NCI-H774 (cell line): ENCODE measurements around the gene SZT2.

Experiments used
- DNase-seq: peaks from one replicate; lab custom pipeline; 2025; lab: John Stamatoyannopoulos, UW

Gene SZT2

DNA sequence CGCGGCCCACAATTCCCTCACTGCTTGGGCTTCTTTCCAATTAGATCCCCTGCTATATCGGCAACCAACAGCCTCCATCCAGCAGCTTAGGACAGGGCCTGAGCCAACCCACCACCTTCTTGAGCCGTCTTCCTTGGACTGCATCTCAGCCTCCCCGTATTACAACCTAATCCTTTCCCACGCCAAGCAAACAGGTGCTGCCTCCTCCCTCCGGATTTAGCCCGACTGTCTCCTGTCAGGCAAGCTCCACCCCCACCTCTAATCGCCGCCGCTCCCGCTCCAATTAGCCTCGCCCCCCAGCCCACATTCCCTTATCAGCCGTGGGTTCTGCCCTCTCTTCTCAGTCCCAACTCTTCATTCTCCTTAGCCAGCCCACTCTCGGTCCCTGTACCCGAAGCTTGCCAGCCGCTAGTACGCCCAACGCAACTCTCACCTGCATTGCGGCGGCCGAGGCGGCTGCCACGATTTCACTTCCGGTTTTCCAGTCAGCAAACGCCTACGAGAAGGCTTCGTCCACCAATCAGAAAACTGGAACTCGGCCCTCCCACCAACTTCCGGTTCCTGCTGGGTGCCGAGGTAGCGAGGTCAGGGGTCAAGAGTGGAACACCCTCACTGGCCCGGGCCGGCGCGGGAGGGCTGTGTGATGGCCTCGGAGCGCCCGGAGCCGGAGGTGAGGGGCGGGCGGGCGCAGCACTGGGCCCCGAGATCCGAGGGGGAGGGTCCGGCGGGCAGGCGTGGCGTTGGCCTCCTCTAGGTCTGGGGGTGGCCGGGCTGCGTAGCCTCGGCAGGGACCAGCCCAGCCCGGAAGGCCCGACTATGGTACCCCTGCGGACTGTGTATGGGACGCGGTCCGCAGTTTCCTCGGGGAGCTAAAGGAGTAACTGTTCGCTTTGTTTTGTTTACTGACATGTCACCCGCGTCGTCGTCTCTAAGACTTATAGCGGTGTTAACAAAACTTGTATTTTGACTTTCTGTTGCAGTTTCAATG lies at the start of gene SZT2, which contains the start of gene MED8:
TSS of gene SZT2 (plus strand) at position 574 of the 988 bp plus-strand sequence. CDS start at position 644, 70 bp downstream.
TSS of gene MED8 (minus strand) at position 475 of the 988 bp plus-strand sequence. CDS start at position 439, 36 bp downstream.
- peak; percentile 99 for DNase-seq

DNA sequence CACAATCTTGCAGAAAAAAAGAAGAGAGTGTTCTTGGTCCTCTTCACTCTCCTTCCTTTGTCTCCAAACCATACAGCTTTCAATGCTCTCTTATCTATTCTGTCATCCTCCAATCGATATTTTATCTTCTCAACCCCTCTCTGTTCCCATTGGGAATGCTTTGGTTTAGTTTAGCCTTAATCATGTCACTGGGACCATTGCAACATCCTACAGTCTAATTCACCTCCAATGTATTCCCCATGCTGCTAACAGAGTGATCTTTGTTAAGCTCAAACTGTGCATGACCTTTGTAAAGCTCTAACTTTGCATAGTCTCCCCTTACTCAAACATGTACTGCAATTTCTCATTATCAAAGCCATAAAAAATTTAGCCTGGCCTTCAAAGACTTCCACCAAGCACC lies 49.1 kb upstream of the SZT2 start:
- DNase-seq, result no peak

DNA sequence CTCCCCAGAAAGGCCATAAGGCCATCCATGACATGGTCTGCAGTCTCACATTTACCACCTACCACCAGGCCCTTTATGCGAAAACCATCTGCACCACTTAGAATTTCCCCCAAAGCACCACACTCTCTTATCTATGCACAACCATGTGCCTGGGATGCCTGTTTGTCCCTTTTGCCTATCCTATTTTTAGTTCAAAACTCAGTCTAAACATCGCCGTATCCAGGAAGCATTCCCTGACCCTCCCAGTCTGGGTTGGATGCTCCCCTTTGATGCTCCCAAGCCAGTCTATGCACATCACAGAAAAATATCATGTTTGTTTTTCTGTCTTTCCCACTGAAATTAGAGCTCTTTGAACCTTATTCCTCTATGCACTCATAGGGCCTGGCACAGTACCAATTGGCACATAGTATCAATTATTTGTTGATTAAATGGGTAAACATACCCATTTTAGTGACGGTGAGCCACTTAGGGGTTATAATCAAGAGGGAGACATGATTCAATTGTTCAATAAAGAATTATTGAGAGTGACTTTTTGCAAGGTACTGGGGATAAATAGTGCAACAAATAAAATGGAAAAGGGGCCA lies 45.3 kb upstream of the SZT2 start:
- no peak for DNase-seq

DNA sequence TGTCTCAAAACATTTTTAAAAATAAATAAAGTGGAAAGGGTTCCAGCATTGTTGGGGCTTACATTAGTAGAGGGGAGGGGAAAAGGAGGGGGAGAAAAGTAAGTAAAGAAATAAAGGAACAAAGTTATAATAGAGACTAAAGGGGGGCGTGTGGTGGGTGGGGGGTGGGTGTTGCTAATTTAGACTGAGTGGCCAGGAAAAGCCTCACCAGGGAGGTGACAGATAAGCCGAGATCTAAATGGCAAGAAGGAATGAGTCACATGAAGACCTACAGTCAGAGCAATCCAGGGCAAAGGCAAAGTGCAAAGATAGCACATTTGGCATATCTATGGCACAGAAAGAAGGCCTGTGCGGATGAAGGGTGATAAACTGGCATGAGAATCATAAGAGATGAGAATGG lies 44.6 kb upstream of the SZT2 start:
- no peak for DNase-seq

DNA sequence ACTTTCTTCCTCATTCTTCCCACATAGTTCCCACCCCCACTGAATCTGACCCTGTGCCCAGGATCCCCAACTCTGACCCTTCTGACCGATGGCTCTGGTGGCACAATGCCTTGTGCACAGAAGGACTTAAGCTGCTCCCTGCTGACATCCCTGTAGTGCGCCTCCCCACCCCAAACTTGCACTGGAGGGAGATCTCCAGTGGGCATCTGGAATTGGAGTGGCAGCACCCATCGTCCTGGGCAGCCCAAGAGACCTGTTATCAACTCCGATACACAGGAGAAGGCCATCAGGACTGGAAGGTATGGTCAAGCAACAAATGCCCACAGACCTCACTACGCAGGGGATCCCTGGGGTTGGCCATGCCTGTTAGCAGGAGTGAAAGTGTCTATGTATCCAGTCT lies 43.1 kb upstream of the SZT2 start:
- no peak for DNase-seq

DNA sequence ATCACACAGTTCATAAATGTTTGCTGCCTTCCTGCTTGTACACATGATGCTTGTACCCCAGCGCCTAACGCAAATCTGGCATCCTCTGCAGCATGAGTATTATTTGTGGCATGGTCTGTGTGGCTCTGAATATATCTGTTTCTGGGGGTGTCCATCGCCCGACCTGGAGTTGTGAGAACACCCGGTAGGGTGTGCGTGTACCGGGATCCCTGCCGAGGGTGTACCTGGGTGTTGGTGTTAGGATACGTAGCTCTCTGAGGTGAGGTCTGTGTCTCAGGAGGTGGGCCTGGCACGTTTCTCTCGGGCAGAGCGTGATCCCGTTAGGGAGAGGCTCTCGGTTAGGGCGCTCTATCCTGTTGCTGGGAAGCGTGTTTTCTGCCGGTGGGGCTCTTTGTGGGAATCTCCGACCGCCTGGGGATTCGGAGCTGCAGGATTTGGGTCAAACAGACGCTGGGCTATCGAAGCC lies 41.3 kb upstream of the SZT2 start:
- DNase-seq, result peak; percentile 89

DNA sequence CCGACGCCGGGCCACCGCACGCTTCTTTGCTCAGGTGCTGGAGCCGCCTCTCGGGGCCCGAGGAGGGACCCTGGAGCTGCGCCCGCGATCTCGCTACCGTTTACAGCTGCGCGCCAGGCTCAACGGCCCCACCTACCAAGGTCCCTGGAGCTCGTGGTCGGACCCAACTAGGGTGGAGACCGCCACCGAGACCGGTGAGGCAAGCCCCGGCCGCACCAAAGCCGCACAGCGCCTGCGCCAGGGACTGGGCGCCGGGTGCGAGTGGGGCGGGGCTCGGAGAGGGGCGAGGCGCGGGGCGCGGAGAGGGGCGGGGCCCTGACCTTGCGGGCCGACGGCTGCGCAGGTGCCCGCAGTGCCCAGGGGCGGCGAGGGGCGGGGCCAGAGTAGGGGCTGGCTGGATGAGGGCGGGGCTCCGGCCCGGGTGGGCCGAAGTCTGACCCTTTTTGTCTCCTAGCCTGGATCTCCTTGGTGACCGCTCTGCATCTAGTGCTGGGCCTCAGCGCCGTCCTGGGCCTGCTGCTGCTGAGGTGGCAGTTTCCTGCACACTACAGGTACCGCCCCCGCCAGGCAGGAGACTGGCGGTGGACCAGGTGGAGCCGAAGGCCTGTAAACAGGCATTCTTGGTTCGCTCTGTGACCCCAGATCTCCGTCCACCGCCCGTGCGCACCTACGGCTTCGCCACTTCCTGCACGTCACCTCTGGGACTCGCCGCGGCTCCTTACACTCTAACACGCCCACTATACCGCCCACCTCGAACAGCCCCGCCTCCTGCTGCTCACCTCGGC lies 40.7 kb upstream of the SZT2 start:
- peak; percentile 98 for DNase-seq

DNA sequence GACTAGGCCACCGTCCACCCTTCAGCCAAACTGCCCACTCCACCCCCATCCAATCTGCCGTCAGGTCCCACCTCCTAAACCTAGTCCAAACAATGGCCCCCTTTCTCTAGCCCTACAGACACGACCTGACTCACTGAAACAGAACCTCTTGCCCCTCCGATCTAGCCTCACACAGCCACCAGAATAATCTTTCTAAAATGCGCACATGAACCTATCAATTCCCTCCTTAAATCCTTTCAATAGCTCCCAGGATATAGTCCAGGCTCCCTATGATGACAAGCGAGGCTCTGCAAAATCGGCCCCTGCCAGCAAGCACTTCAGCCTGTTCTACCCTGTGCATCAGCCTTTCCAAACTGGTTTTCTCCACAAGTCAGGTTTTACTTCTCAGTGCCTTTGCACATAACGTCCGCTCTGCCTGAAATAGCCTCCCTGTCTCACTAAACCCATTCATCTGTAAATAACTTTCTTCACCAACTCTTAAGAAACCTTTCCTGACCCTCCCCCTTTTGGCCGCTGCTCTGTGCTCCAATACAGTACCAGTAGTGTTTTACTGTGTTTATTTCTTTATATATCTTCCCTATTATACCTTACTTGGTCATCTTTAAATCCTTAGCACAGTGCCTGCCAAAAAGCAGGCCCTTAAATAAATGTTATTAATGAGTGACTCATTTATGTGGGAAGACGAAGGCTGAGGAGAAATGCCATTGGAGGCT lies 39.9 kb upstream of the SZT2 start:
- no peak for DNase-seq

DNA sequence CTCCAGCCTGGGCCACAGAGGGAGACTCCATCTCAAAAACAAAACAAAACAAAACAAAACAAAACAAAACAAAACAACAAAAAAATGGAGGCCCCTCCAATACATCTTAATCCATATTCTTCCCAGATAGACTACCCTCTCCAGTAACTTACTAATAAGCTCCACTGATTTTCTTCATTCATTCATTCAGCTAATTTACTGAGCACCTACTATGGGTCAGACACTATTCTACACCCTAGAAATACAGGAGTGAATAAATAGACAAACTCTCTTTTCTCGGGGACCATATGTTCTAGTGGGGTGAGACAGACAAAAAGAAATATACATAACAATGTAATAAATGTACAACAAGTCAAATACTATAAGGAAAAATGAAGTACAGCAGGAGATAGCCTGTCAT lies 38.7 kb upstream of the SZT2 start:
- no peak for DNase-seq

DNA sequence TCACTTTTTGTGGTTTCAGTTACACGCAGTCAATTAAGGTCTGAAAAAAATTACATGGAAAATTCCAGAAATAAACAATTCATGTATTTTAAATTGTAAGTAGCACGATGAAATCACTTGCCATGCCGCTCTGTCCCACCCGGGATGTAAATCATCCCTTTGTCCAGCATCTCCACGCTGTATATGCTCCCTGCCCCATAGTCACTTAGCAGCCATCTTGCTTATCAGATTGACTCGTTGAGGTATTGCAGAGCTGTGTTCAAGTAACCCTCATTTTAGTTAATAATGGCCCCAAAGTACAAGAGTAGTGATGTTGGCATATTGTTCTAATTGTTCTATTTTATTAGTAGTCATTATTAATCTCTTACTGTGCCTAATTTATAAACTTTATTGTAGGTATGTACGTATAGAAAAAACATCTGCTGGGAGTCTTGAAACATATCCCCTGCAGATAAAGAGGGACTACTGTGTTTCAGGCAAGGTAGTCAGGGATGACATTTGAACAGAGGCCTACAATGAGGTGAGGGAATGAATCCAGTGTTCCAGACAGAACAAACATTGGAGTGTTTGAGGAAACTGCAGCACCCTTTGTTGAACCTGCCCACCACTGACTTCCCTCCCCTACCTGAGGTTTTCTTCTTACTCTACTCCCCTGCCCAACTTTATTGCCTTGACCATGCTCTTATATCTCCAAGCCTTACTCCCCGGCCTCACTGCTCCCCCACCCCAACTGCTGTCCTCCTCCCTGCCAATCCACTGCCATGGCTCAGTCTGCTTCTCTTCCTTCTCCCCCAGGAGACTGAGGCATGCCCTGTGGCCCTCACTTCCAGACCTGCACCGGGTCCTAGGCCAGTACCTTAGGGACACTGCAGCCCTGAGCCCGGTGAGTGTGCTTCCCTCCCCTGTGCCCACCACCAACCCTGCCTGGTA lies 38.0 kb upstream of the SZT2 start:
- no peak for DNase-seq

DNA sequence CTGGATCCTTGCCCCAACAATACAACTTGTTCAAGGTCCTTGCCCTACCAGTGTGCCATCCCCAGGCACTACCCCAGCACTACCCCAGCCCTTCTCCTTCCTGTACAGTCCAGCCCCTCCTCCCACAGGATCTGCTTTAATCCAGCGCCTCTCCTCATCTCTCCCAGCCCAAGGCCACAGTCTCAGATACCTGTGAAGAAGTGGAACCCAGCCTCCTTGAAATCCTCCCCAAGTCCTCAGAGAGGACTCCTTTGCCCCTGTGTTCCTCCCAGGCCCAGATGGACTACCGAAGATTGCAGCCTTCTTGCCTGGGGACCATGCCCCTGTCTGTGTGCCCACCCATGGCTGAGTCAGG lies 37.4 kb upstream of the SZT2 start:
- no peak for DNase-seq

DNA sequence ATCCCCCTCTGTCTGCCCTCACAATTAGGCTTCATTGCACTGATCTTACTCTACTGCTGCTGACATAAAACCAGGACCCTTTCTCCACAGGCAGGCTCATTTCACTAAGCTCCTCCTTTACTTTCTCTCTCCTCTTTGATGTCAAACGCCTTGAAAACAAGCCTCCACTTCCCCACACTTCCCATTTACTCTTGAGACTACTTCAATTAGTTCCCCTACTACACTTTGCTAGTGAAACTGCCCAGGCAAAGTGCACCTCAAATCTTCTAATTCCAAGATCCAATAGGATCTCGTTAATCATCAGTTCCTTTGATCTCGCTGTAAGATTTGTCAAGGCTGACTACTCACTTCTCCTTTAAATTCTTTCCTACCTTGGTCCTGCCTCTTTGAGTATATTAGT lies 36.8 kb upstream of the SZT2 start:
- DNase-seq, result no peak

DNA sequence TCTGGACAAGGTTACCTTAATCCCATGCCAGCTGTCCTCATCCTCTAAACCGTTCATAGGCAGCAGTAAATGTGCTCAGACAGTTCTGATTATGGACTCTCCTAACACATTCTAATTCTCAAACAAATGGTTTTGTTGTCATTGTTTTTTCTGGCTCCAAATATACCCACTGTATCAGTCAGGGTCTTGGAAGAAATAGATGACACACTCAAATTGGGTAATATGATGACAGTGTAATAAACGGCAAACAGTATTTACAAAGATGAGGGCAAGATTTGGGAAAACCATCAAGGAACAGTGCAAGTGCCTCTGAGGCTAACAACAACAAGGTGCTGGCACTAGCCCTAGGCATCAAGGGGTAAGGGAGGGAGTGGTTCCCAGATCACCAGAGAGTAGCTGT lies 35.2 kb upstream of the SZT2 start:
- DNase-seq, result no peak

DNA sequence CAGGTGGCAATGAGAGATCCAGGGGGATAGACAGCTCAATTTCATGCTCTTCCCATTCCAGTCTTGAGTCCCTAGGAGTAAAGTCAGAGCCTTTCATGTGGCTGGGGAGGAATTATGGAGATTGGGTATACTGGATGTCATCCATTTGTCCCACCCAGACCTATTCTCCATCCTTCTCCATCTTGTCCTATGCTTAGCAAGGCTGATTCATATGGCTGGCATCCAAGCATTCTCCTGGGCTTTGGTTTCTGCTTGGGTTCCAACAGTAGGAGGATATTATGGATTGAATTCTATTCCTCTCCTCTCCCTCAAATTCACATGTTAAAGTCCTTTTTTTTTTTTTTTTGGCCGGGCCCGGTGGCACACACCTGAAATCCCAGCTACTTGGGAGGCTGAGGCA lies 34.8 kb upstream of the SZT2 start:
- no peak for DNase-seq

DNA sequence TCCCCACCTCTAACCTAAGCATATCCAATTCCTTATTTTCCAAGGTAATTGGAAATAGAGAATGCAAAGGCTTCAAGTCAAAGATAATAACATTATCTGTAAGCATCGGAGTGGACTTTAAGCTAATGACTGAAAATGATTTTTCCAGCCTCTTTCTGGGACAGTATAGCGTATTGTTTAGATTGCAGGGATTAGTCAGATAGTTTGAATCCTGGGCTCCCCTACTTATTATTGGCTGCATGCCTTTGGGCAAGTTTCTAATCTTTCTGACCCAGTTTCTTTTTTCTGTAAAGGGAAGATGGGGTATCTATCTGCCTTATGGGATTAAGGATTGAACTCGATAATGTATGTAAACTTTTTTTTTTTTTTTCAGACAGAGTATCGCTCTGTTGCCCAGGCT lies 32.4 kb upstream of the SZT2 start:
- DNase-seq, result no peak

DNA sequence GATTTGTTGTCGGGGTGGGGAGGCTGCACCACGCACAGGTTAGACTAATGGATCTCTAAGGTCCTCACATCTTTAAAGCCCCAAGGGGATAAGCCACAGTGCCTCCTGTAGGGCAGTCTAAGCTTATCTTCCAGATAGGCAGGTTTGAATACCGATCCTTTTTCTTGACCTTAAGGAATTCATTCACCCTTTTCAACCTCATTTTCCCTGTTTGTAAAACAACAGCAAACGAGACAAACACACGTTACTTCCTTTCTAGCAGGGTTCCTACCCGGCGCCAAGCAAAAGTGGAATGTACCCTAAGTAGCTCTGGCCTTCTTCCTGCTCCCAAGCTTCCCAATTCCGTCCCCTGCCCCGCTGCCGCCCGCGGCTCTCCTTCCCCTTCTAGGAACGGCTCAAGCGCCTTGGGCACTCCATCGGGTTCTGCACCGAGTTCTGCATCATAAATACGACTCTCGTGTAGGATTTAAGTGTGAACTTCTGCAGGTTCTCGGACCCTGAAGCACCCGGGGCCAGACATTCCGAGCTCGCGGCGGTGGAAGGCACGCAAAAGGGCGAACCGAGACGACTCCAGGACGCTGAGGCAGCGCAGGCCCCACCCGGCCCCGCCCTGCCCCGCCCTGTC lies 31.5 kb upstream of the SZT2 start:
- peak; percentile 44 for DNase-seq

DNA sequence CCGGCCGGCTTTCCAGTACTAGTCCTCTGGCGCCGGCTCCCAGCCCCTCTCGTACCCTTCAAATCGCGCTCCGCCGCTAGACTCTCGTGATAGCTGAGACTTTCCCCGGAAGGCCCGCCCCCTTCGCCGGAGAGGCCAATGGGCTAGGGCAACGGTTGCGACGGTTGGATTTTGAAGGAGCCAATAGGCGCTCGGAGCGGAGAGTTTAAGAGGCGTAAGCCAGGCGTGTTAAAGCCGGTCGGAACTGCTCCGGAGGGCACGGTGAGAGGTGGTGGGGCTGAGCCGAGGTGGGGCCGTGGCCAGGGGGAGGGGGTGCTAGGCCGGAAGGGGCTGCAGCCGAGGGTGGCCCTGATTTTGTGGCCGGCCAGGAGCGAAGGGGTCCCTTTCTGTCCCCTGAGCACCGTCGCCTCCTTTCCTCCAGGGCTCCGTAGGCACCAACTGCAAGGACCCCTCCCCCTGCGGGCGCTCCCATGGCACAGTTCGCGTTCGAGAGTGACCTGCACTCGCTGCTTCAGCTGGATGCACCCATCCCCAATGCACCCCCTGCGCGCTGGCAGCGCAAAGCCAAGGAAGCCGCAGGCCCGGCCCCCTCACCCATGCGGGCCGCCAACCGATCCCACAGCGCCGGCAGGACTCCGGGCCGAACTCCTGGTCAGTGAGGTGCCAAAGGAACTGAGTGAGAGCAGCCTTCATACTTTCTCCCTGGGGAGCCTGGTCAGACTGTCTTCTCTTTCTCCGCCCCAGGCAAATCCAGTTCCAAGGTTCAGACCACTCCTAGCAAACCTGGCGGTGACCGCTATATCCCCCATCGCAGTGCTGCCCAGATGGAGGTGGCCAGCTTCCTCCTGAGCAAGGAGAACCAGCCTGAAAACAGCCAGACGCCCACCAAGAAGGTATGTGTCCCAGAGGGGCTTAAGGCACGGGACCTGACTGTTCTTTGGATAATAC lies 30.7 kb upstream of the SZT2 start, which contains the start of gene CDC20:
TSS of gene CDC20 (plus strand) at position 236 of the 948 bp plus-strand sequence. CDS start at position 471, 235 bp downstream.
- peak; percentile 100 for DNase-seq

DNA sequence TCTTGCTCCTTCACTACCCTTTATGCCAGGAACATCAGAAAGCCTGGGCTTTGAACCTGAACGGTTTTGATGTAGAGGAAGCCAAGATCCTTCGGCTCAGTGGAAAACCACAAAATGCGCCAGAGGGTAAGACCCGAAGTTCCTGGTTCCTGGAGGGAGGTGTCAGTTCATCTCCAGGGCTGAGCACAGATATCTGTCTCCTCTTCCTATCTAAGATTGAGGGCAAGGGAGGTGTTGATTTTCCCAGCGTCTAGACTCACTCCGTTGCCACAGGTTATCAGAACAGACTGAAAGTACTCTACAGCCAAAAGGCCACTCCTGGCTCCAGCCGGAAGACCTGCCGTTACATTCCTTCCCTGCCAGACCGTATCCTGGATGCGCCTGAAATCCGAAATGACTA lies 30.0 kb upstream of the SZT2 start:
- DNase-seq, result no peak

DNA sequence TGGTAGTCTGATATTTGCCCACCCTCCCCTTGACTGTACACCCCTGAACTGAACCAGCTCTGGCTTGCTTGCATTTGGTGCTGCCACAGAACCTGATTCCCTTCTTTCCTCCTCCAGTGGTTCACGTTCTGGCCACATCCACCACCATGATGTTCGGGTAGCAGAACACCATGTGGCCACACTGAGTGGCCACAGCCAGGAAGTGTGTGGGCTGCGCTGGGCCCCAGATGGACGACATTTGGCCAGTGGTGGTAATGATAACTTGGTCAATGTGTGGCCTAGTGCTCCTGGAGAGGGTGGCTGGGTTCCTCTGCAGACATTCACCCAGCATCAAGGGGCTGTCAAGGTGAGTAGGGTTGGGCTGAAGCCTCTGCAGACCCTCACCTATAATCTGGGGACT lies 29.1 kb upstream of the SZT2 start:
- DNase-seq, result no peak
